ENCODE measurements around the gene CCNY. TPM values are rescaled to one million over a fixed set of nuclear protein-coding genes. Genes with fewer than 3 reads are reported as not detected.

The CCNY gene
- total RNA-seq, 1 experiment from 2014 or later = 122 TPM

DNA sequence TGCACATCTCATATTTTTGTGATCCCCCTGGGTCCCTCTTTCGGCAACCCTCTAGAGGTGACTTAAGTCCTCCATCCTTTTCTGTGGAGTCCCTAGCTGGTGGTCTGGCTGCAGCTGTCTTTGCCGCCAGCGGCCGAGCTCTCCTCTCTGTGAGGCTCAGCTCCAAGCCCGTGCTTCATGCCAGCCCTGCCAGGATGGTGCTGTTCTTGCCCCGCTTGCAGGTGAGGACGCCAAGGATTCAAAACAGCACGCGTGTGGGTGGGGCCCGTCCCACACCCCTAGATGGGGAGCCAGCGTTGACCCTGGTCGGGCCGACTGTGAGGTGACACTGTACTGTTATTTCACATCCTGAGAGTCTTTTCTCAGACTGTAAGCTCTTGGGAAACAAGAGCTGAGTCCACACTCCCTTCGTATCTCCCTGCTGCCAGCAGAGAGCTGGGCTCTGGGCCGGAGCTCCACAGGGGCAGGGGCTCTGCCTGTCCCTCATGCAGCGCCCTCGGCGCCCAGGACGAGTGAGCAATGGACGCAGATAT is 232.2 kb downstream of the CCNY start:
- Histone ChIP-seq H3K36me3 (ENCODE audit: control insufficient read depth, insufficient read depth, low read length) (peaks cover 5% of the 10 kb centered on the region), H3K27me3 (replicated peaks; ENCODE audit: control insufficient read depth, insufficient read depth, low read length) (no peaks in the 10 kb centered on the region), H3K9me3 (no peaks in the 10 kb centered on the region), H3K4me3 (ENCODE audit: low read depth, low read length) (no peak overlapping the region), H3K4me1 (no peaks in the 10 kb centered on the region)
- CTCF ChIA-PET = interaction anchor here (0.5 kb wide), 1 partner anchor 307 kb away, joined by 3 read pairs; no protein-coding TSS in a partner anchor
- Mint-ChIP-seq H3K27ac (ENCODE audit: unreplicated experiment) (no peak overlapping the region), H3K27me3 (ENCODE audit: insufficient read depth, unreplicated experiment) (no peaks in the 10 kb centered on the region), H3K9me3 (ENCODE audit: unreplicated experiment) (no peaks in the 10 kb centered on the region), H3K4me3 (ENCODE audit: unreplicated experiment) (no peak overlapping the region), H3K4me1 (ENCODE audit: low read depth, unreplicated experiment) (no peaks in the 10 kb centered on the region), H3K36me3 (ENCODE audit: insufficient read depth, unreplicated experiment) (peaks cover 66% of the 10 kb centered on the region)
- TF ChIP-seq, protein P1, sequence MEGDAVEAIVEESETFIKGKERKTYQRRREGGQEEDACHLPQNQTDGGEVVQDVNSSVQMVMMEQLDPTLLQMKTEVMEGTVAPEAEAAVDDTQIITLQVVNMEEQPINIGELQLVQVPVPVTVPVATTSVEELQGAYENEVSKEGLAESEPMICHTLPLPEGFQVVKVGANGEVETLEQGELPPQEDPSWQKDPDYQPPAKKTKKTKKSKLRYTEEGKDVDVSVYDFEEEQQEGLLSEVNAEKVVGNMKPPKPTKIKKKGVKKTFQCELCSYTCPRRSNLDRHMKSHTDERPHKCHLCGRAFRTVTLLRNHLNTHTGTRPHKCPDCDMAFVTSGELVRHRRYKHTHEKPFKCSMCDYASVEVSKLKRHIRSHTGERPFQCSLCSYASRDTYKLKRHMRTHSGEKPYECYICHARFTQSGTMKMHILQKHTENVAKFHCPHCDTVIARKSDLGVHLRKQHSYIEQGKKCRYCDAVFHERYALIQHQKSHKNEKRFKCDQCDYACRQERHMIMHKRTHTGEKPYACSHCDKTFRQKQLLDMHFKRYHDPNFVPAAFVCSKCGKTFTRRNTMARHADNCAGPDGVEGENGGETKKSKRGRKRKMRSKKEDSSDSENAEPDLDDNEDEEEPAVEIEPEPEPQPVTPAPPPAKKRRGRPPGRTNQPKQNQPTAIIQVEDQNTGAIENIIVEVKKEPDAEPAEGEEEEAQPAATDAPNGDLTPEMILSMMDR (IDR thresholded peaks at IDR 0.05; ENCODE audit: insufficient read depth in 1 of 2, low read depth in 1 of 2, low read length in 1 of 2, severe bottlenecking in 1 of 2, unreplicated experiment in 1 of 2) = no peak
- no peak for DNase-seq
- POLR2A ChIA-PET = no interaction called here
- no TSS peak for BruUV-seq (replicated peaks)
- intact Hi-C loops (cut with micrococcal nuclease; ENCODE audit: unreplicated experiment) = no loop called here

DNA sequence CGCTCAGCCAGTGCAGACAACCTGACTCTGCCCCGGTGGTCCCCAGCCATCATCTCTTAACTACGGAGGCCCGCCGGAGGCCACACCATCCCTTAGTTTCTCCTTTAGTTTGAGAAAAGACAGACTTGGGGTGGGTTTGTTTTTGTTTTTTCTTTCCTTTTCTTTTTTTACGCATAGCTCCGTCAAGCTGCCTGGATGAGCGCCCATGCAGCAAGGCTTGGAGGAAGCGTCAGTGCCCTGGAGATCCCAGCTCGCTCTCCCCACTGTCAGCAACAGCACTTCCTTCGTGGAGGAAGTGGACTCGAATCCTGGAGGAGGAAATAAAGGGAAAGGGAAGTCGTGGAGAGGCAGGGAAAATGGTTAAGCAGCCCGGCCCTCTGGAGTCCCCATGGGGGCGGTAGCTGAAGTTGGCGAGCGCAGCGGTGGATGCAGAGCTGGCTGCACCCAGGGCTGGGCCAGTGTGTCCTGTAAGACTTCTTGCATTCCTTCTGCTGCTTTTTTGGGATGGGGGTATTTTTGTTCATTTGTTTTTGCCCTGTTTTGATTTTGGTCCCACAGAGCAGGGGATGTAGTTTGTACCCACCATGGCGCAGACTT is 232.9 kb downstream of the CCNY start:
- Histone ChIP-seq H3K9me3 (no peaks in the 10 kb centered on the region), H3K4me1 (no peaks in the 10 kb centered on the region), H3K36me3 (ENCODE audit: control insufficient read depth, insufficient read depth, low read length) (peaks cover 5% of the 10 kb centered on the region), H3K4me3 (ENCODE audit: low read depth, low read length) (no peak overlapping the region), H3K27me3 (replicated peaks; ENCODE audit: control insufficient read depth, insufficient read depth, low read length) (no peaks in the 10 kb centered on the region)
- ChIA-PET POLR2A (no interaction called here), CTCF (no interaction called here)
- no peak for DNase-seq
- Mint-ChIP-seq H3K4me1 (ENCODE audit: low read depth, unreplicated experiment) (no peaks in the 10 kb centered on the region), H3K27me3 (ENCODE audit: insufficient read depth, unreplicated experiment) (no peaks in the 10 kb centered on the region), H3K9me3 (ENCODE audit: unreplicated experiment) (no peaks in the 10 kb centered on the region), H3K4me3 (ENCODE audit: unreplicated experiment) (no peak overlapping the region), H3K36me3 (ENCODE audit: insufficient read depth, unreplicated experiment) (peaks cover 66% of the 10 kb centered on the region), H3K27ac (ENCODE audit: unreplicated experiment) (no peak overlapping the region)
- intact Hi-C loops (cut with micrococcal nuclease; ENCODE audit: unreplicated experiment) = no loop called here
- BruUV-seq (replicated peaks) = no TSS peak
- TF ChIP-seq, protein P1 (IDR thresholded peaks at IDR 0.05; ENCODE audit: insufficient read depth in 1 of 2, low read depth in 1 of 2, low read length in 1 of 2, severe bottlenecking in 1 of 2, unreplicated experiment in 1 of 2) = no peak

DNA sequence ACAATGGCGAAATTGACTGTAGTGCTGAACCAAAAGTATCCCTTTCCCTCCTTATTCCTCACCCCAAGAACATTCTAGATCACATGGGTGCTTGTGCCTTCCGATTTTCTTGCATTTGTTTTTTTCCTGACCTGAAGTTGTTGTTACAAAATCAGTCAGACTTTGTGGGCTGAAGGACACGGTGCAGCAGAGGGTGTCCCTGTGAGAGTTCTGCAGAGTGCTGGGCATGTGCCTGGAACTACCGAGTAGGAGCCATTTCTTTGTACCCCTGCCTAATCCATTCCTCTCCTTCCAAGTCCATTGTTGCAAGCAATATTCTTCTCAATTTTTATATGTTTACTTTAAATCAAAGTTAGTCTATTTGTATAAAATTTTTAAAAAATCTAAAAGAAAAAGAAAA is 233.5 kb downstream of the CCNY start:
- POLR2A ChIA-PET = no interaction called here
- Mint-ChIP-seq H3K36me3 (ENCODE audit: insufficient read depth, unreplicated experiment) (peaks cover 62% of the 10 kb centered on the region), H3K9me3 (ENCODE audit: unreplicated experiment) (no peaks in the 10 kb centered on the region), H3K27me3 (ENCODE audit: insufficient read depth, unreplicated experiment) (no peaks in the 10 kb centered on the region), H3K27ac (ENCODE audit: unreplicated experiment) (no peak overlapping the region), H3K4me1 (ENCODE audit: low read depth, unreplicated experiment) (no peaks in the 10 kb centered on the region), H3K4me3 (ENCODE audit: unreplicated experiment) (no peak overlapping the region)
- H3K4me1 ChIP-seq = no peaks in the 10 kb centered on the region
- CTCF ChIA-PET = no interaction called here
- intact Hi-C loops (cut with micrococcal nuclease; ENCODE audit: unreplicated experiment) = no loop called here
- H3K27me3 ChIP-seq (replicated peaks; ENCODE audit: control insufficient read depth, insufficient read depth, low read length) = no peaks in the 10 kb centered on the region
- no peak for DNase-seq
- no TSS peak for BruUV-seq (replicated peaks)
- no peak overlapping the region for H3K4me3 ChIP-seq (ENCODE audit: low read depth, low read length)
- peaks cover 5% of the 10 kb centered on the region for H3K36me3 ChIP-seq (ENCODE audit: control insufficient read depth, insufficient read depth, low read length)
- H3K9me3 ChIP-seq = no peaks in the 10 kb centered on the region
- TF ChIP-seq, protein P1 (IDR thresholded peaks at IDR 0.05; ENCODE audit: insufficient read depth in 1 of 2, low read depth in 1 of 2, low read length in 1 of 2, severe bottlenecking in 1 of 2, unreplicated experiment in 1 of 2) = no peak

Measured in Caco-2 (cell line).